ENCODE results near the gene NTF3.

NTF3 gene

DNA sequence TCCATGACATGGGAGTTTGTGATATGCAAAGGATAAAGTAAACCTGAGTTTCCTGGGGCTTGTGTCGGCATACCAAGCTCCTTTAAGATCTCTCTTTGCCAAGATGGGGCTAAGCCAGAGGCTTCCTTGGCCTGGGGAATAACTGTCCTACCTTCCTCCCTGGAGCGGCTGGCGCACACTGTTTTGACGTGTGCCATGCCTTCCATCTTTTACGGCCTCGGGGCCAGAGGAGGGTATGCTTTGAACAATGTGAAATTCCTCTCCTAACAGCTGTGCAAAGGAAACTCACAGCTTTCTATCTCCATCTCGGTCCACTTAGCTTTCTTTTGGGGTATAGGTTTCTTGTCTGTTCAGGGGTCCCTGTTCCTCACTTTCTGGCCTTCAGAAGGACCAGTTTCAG is 55.2 kb downstream of the NTF3 start:
- no peak for DNase-seq (ENCODE audit: low read depth in 2 of 2, low spot score in 1 of 2)

- no peak for DNase-seq (ENCODE audit: low read depth in 2 of 2, low spot score in 1 of 2)
These were observed 56.2 kb downstream of the NTF3 start for GRCh38 chr12:5487948-5488625.

GRCh38 chr12:5488626-5488955 is 56.7 kb downstream of the NTF3 start:
- DNase-seq (ENCODE audit: low read depth in 2 of 2, low spot score in 1 of 2) = no peak

DNA sequence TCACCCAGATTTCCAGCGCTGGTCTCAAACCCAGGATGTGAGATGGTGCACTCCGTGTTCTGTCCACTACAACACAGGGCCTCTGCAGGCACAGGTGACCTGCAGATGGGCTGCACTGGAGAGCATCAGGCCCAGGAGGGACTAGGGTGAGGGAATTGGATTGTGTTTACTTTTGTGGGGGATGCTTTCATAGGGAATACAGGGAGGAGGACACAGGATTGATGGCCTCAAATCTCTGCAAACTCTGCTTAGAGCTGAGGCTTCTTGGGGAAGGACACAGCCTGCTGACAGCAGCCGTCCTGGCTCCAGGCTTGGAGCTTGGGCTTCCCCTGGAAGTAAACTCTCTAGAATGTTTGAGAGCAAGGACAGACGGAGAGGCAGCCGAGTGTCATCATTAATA is 57.1 kb downstream of the NTF3 start:
- DNase-seq (ENCODE audit: low read depth in 2 of 2, low spot score in 1 of 2) = no peak

GRCh38 chr12:5489760-5490406 is 58.0 kb downstream of the NTF3 start:
- DNase-seq (ENCODE audit: low read depth in 2 of 2, low spot score in 1 of 2) = no peak

DNA sequence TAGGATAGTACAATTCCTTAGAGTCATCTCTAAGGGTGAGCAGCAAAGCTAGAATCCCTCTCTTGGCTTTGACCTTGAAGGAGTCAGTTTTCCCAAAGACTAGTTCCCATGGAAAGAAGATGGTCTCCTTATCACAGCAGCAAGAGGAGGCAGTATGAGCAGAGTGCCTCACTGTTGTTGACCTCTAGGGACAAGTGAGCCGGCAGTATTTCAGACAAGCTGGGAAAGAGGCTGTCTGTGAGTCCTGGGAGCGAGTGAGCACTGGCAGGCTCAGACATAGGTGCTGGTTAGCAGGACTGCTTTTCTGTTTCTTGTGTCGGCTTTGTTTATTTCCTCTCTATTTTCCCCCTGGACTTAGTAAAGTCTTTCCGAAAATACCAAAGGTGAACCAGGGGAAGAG is 60.7 kb downstream of the NTF3 start:
- no peak for DNase-seq (ENCODE audit: low read depth in 2 of 2, low spot score in 1 of 2)

GRCh38 chr12:5493018-5493417 is 61.1 kb downstream of the NTF3 start:
- DNase-seq (ENCODE audit: low read depth in 2 of 2, low spot score in 1 of 2) = no peak

GRCh38 chr12:5494343-5494742 is 62.4 kb downstream of the NTF3 start:
- no peak for DNase-seq (ENCODE audit: low read depth in 2 of 2, low spot score in 1 of 2)

- DNase-seq (ENCODE audit: low read depth in 2 of 2, low spot score in 1 of 2) = no peak
These were observed 65.6 kb downstream of the NTF3 start for GRCh38 chr12:5497329-5498053.

GRCh38 chr12:5498076-5498475 is 66.2 kb downstream of the NTF3 start:
- no peak for DNase-seq (ENCODE audit: low read depth in 2 of 2, low spot score in 1 of 2)

DNA sequence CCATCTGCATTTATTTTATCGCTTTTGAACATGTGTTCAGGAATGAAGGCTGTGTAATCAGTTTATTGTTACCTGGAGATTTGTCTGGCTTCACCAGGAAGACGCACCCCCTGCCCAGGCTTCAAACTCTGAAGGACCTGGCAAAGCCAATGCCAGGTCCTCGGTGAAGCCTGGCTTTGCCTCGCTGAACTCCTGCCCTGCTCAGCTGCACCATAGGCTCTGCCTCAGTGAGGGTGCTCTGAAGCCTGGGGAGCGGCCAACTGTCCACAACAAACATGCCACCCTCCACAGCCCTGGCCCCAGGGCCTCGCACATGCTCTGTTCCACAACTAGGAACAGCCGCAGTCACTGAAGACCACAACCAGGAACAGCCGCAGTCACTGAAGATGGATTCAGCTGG is 66.9 kb downstream of the NTF3 start:
- no peak for DNase-seq (ENCODE audit: low read depth in 2 of 2, low spot score in 1 of 2)

DNA sequence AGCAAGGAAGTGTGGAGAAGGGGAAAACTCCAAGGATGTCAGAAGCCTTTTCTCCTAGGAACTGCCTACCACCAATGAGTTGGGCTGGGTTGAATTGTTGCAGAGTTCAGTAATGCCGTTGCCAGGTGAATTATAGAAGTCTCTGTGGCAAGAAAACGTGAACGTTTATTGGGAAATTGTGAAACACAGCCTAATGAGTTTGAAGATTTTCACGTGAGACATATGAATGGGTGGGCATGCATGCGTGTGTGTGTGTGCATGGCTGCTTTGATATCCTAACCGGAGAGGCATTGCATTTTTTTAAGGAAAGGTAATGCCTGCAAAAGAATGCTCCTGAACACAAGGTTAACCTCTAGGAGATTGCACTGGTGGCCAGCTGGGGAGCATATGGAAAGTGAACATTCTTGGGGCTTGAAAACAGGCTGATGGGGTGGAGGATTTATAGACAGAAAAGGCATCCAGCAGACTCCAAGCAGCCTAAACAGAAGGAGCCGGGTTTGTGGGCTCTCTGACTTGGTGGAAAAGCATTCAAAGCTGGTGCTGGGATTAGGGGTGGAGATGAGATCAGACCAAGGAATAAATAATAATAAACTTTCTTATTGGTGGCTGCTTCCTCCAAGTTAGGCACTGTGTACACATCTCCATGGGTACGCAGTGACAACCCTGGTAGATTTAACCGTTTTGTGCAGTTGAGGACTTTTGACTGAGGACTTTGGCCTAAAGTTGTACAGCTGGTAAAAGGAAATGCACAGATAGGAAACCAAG is 67.8 kb downstream of the NTF3 start:
- DNase-seq (ENCODE audit: low read depth in 2 of 2, low spot score in 1 of 2) = no peak

DNA sequence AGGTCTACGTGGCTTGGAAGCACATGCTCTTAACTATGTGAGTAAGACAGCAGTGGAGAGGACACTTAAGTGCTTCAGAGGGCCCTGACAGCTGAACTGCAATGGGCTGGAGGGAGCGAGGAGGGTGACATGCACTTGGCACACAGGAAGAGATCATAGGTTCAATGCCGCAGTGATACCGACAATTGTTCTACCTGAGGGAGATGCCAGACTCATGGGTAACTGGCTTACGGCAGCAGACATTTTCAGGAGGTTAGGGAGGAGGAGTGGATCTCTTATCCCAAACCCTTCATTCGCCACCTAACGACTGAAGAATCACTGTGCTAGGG is 68.4 kb downstream of the NTF3 start:
- no peak for DNase-seq (ENCODE audit: low read depth in 2 of 2, low spot score in 1 of 2)

DNA sequence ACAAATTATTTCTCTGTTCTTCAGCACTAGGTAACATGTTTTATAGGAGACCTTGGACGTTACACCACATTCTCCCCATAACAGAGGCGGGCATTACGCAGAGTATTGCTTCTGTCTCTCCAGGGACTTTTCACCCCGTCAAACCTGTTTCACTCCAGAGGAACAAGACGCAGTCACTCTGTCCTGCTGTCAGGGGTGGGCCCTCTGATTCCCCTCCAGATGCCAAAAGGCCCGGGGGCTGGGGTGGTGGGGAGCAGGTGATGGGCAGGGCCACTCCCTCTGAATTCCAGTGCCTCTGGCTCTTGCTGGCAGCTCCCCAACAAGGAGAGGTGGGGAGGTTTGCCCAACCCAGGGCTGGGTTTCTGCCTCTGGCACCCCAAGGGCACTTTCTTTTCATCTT is 71.9 kb downstream of the NTF3 start:
- no peak for DNase-seq (ENCODE audit: low read depth in 2 of 2, low spot score in 1 of 2)

- DNase-seq (ENCODE audit: low read depth in 2 of 2, low spot score in 1 of 2) = no peak
These were observed 73.2 kb downstream of the NTF3 start for GRCh38 chr12:5505116-5505515.

DNA sequence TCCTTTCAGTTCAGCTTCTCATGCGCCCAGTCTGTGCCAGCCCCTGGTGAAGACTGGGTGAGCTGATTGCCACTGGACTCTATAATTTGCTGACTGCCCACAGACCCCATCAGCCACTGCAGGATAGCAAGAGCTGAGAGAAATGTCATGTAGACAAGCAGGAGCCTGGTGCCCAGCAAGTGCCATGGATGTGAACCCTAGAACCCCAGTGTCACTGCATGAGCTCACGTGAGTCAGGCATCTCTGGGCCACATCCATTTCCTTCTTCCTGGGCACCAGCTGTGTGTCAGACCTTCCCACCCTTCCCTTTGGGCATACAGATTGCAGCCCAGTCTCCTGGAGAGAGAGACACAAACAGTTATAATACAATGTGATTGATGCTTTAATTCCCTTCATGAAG is 73.8 kb downstream of the NTF3 start:
- no peak for DNase-seq (ENCODE audit: low read depth in 2 of 2, low spot score in 1 of 2)

DNA sequence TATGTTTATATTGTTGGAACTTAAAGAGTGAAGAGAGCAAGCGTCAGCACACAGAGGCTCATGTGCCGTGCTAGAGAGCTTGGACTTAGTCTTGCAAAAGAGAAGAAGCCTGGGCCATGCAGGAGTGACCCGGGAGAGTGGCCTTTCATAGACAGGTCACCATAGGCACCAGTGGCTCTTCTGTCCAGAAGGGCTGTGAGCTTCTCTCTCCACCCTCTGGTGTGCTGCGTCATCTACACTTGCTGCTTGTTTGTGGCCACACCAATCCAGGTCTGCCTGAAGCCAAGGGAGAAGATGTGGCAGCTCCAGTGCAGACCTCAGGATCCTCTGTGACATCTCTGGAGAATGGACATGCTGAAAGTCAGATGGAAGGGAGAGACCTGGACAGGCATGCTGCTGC is 74.4 kb downstream of the NTF3 start:
- DNase-seq (ENCODE audit: low read depth in 2 of 2, low spot score in 1 of 2) = no peak

DNA sequence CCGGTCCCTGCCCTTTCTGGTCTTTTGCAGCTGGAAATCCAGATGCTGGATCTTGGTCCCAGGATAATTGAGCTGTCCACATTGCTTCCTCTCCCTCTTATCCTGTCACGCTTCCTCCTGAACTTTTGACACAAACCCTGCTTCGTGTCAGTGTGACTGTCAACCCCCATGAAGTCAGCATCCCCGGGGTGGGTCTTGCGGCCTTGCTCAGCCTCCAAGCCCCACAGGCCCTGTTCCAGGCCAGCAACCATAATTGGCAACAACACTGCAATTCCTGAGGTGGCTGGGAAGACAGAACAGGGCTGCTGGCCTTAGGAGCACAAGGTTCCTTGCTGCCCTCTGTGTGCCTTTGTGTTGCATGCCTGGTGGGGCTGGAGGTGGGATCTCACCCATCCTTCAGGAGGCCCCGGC is 74.9 kb downstream of the NTF3 start:
- no peak for DNase-seq (ENCODE audit: low read depth in 2 of 2, low spot score in 1 of 2)

DNA sequence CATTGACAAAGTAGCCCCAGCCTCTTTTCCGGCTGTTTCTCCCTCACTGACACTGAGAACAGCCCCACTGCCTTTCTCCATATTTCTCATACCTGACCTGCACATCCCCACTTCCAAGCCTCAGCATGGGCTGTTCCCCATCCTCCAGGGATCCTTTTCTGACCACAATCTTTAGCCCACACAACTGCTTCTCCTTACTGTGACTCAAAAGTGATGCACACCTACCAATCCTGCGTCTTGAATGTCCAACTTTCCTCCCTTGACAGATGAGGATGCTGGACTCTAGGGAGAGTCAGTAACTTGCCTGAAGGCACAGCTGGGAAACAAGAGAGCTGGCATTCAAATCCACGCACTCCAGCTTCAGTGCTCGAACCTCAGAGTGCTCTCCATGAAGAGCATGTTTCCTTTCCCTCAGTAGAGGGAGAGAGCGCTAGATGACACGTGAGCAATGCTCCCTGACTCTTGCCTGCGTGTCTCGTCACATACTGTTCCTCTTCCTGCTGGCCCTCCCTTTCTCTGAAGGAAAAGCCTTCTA is 75.6 kb downstream of the NTF3 start:
- no peak for DNase-seq (ENCODE audit: low read depth in 2 of 2, low spot score in 1 of 2)

DNA sequence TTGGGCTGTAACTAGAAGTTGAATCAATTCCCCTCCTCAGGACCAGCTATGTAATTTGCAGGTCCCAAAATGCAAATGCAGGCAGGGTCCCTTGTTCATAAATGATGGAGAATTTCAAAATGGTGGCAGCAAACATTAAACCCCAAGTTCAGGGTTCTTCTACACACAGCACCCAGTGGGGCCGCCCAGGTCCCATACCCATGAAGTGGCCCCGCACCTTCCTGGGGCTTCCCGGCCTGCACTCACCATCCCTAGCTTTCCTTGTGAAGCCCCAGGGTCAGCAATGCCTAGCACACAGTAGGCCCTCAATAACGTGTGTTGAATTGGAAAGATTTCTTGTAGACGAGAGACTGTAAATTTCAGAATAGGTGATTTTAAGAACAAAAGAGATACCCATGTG is 76.0 kb downstream of the NTF3 start:
- no peak for DNase-seq (ENCODE audit: low read depth in 2 of 2, low spot score in 1 of 2)

- DNase-seq (ENCODE audit: low read depth in 2 of 2, low spot score in 1 of 2) = no peak
These were observed 77.2 kb downstream of the NTF3 start for GRCh38 chr12:5509102-5509501.

- DNase-seq (ENCODE audit: low read depth in 2 of 2, low spot score in 1 of 2) = no peak
These were observed 77.6 kb downstream of the NTF3 start for GRCh38 chr12:5509557-5509956.
